Panc1 (cell line): ENCODE data around the gene LRP1B. TPM values are rescaled to one million over a fixed set of nuclear protein-coding genes. Genes with fewer than 3 reads are reported as not detected.

Experiments used
- ATAC-seq: fragments of 200-7000 bp; cut with Tn5 transposase; 2 replicates; pipeline ENCODE4 v1.9.1; 2020; ENCODE audit warnings: mild to moderate bottlenecking, moderate library complexity
- BruUV-seq: library from RNA; stranded (reverse); fragments of 400-500 nt; replicated peaks from 2 replicates; lab custom pipeline; 2021; lab: Mats Ljungman, UMichigan
- CTCF ChIA-PET: fragments of 300-600 bp; sonication (Branson Sonifier 250); formaldehyde crosslinking; loops from one replicate; lab custom pipeline; 2022; ENCODE audit warnings: antibody characterized with exemption; lab: Charles Lee
- POLR2A ChIA-PET: fragments of 300-600 bp; sonication (Branson Sonifier 250); formaldehyde crosslinking; loops from one replicate; lab custom pipeline; 2022; ENCODE audit warnings: antibody characterized with exemption; lab: Charles Lee
- DNase-seq: peaks from one replicate; pipeline ENCODE4 v3.0.0-alpha.2; 2010; ENCODE audit warnings: low read depth, low spot score
- H3K27ac ChIP-seq: 2 replicates; pipeline ENCODE4 v1.5.1; 2011; ENCODE audit warnings: mild to moderate bottlenecking, low read length, inconsistent platforms
- H3K27me3 ChIP-seq: fragments of 200-500 bp; sonication (Bioruptor generic); 2 replicates; pipeline ENCODE4 v1.6.0; 2014; ENCODE audit warnings: low read length, inconsistent platforms; ENCODE audit not compliant: control insufficient read depth, insufficient read depth
- H3K36me3 ChIP-seq: fragments of 200-500 bp; sonication (Bioruptor generic); 2 replicates; pipeline ENCODE4 v1.5.1; 2014; ENCODE audit warnings: inconsistent platforms, mild to moderate bottlenecking, low read length, moderate library complexity; ENCODE audit not compliant: control insufficient read depth, insufficient read depth
- H3K4me1 ChIP-seq: 2 replicates; pipeline ENCODE4 v1.5.1; 2011; ENCODE audit warnings: inconsistent platforms, mild to moderate bottlenecking, low read length, moderate library complexity; ENCODE audit not compliant: control insufficient read depth, insufficient read depth
- H3K4me3 ChIP-seq, 2 experiments: 2 replicates each; pipeline ENCODE4 v1.5.1; 2011 to 2012; ENCODE audit warnings: low read depth in 2 of 2, low read length in 2 of 2, mild to moderate bottlenecking in 2 of 2, inconsistent platforms in 1 of 2, moderate library complexity in 1 of 2
- H3K9me3 ChIP-seq: fragments of 200-500 bp; sonication (Bioruptor generic); 2 replicates; pipeline ENCODE4 v1.5.1; 2014; ENCODE audit warnings: low read depth, mild to moderate bottlenecking, inconsistent platforms, low read length, moderate library complexity; ENCODE audit not compliant: control insufficient read depth, insufficient read depth
- POLR2AphosphoS5 ChIP-seq: IDR thresholded peaks from 2 replicates; pipeline ENCODE4 v1.6.1; 2012; ENCODE audit warnings: mild to moderate bottlenecking, low read depth, low read length, moderate library complexity
- REST ChIP-seq, 2 experiments: IDR thresholded peaks; 2 replicates each; pipeline ENCODE4 v1.6.1; 2011 to 2012; ENCODE audit warnings: low read depth in 2 of 2, control low read depth in 1 of 2, low read length in 1 of 2, mild to moderate bottlenecking in 1 of 2, moderate library complexity in 1 of 2; ENCODE audit not compliant: insufficient read depth in 1 of 2
- SIN3A ChIP-seq: IDR thresholded peaks from 2 replicates; pipeline ENCODE4 v1.6.1; 2012; ENCODE audit warnings: low read depth, mild to moderate bottlenecking, low read length, moderate library complexity, borderline replicate concordance; ENCODE audit not compliant: insufficient read depth
- TCF7L2 ChIP-seq: IDR thresholded peaks from 2 replicates; pipeline ENCODE4 v1.6.1; 2011; ENCODE audit warnings: mild to moderate bottlenecking, low read depth, low read length, inconsistent platforms
- in situ Hi-C: cut with HindIII; loops from 2 replicates; pipeline ENCODE4 v1.10.0; 2016; ENCODE audit warnings: low sequenced_read_pairs, low pct_unique_long_range_greater_than_20kb
- intact Hi-C: fragments of 100-400 bp; cut with micrococcal nuclease; formaldehyde crosslinking; loops from one replicate; pipeline ENCODE4 v1.10.0; 2022; ENCODE audit not compliant: unreplicated experiment
- total RNA-seq: library from RNA; stranded (reverse); gene quantifications from one replicate; pipeline ENCODE4 v1.2.1, GENCODE V29; 2021; ENCODE audit not compliant: unreplicated experiment
- TF ChIP-seq, protein P1 (sequence below): fragments of 450-650 bp; IDR thresholded peaks from 2 replicates; pipeline ENCODE4 v1.5.1; 2017; ENCODE audit warnings: mild to moderate bottlenecking

The LRP1B gene
- total RNA-seq, 1 experiment from 2014 or later = 0.54 TPM

DNA sequence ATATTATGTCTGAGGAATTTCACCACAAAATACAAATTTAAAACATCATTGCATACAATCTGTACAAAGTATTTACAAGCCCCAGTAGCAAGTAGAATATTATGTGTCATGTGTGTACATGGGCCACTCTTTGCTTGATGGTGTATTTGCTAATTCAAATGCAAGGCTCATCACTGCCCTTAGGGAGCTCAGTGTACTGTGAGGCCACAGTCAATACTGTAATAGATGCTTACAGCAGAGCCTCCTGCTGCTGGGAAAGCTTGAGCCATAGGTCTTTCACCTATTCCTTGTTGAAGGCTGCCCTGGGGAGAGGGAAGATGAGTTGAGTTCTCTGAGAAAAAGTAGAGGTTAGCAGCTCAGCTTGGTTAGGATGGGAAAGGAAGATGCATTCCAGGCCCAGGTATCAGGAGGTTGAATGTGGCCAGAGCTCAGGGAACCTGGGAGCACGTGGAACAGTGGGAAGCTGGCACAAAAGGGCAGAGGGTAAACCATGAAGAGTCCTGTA is 189.6 kb downstream of the LRP1B start:
- ATAC-seq = no peak
- H3K27me3 ChIP-seq = no peaks in the 10 kb centered on the region
- no peak overlapping the region for H3K27ac ChIP-seq
- no peak for DNase-seq
- BruUV-seq = no TSS peak
- peaks cover 7% of the 10 kb centered on the region for H3K9me3 ChIP-seq
- no peaks in the 10 kb centered on the region for H3K36me3 ChIP-seq
- in situ Hi-C loops = no loop called here
- intact Hi-C loops = no loop called here
- ChIA-PET POLR2A (no interaction called here), CTCF (no interaction called here)
- H3K4me3 ChIP-seq = no peak overlapping the region
- H3K4me1 ChIP-seq = no peaks in the 10 kb centered on the region
- no peak for TF ChIP-seq TCF7L2
- no peak for TF ChIP-seq SIN3A
- TF ChIP-seq, protein P1, sequence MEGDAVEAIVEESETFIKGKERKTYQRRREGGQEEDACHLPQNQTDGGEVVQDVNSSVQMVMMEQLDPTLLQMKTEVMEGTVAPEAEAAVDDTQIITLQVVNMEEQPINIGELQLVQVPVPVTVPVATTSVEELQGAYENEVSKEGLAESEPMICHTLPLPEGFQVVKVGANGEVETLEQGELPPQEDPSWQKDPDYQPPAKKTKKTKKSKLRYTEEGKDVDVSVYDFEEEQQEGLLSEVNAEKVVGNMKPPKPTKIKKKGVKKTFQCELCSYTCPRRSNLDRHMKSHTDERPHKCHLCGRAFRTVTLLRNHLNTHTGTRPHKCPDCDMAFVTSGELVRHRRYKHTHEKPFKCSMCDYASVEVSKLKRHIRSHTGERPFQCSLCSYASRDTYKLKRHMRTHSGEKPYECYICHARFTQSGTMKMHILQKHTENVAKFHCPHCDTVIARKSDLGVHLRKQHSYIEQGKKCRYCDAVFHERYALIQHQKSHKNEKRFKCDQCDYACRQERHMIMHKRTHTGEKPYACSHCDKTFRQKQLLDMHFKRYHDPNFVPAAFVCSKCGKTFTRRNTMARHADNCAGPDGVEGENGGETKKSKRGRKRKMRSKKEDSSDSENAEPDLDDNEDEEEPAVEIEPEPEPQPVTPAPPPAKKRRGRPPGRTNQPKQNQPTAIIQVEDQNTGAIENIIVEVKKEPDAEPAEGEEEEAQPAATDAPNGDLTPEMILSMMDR = no peak
- TF ChIP-seq POLR2AphosphoS5 = no peak
- TF ChIP-seq REST (IDR thresholded peaks at IDR 0.05; ENCODE audit: insufficient read depth in 1 of 2, low read depth in 2 of 2, low read length in 1 of 2) = no peak

- no peak overlapping the region for H3K4me3 ChIP-seq
- H3K4me1 ChIP-seq = no peaks in the 10 kb centered on the region
- no peak for ATAC-seq
- CTCF ChIA-PET = no interaction called here
- POLR2A ChIA-PET = no interaction called here
- DNase-seq = no peak
- in situ Hi-C loops = no loop called here
- peaks cover 7% of the 10 kb centered on the region for H3K9me3 ChIP-seq
- TF ChIP-seq REST (IDR thresholded peaks at IDR 0.05; ENCODE audit: insufficient read depth in 1 of 2, low read depth in 2 of 2, low read length in 1 of 2) (no peak), TCF7L2 (no peak), SIN3A (no peak), POLR2AphosphoS5 (no peak)
- TF ChIP-seq, protein P1 = no peak
- no peak overlapping the region for H3K27ac ChIP-seq
- no peaks in the 10 kb centered on the region for H3K36me3 ChIP-seq
- no TSS peak for BruUV-seq
- intact Hi-C loops = no loop called here
- no peaks in the 10 kb centered on the region for H3K27me3 ChIP-seq
Measured at GRCh38 chr2:141940709-141941108, 190.1 kb downstream of the LRP1B start.
